CMK (cell line): ENCODE measurements around the gene RAB11A.
"Not testable (repeated sequence)": the region's sequence is repeated elsewhere in the genome, so short reads cannot be mapped to it uniquely, and the experiment has no call there.

ENCODE experiments used
- DNase-seq: peaks from one replicate; pipeline ENCODE4 v3.0.0-alpha.2; 2010; ENCODE audit warnings: low read depth

The RAB11A gene

GRCh38 chr15:65845826-65846519 is 23.3 kb upstream of the RAB11A start:
- no peak for DNase-seq

GRCh38 chr15:65847989-65848388 is 21.3 kb upstream of the RAB11A start:
- no peak for DNase-seq

GRCh38 chr15:65851981-65852380 is 17.3 kb upstream of the RAB11A start:
- DNase-seq, result no peak

DNA sequence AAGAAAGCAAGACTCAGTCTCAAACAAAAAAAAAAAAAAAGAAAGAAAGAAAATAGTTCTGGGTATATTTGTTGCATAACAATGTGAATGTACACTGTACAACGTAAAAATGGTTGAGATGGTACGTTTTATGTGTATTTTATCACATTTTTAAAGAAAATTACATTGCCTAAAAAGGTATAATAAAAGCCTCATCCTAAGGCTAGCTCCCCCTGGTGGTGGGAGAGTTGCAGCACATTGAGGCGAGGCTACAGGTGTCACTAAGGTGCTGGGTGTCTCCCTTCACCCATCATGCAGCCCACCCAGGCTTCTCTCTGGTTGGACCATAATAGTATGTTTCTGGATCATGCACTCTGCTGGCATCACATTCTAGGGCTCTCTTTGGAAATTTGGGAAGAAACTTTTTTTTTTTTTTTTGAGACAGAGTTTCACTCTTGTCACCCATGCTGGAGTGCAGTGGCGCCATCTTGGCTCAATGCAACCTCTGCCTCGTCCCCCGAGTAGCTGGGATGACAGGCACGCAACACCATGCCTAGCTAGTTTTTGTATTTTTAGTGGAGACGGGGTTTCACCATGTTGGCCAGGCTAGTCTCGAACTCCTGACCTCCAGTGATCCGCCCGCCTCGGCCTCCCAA is 12.4 kb upstream of the RAB11A start:
- no peak for DNase-seq

GRCh38 chr15:65857718-65858402 is 11.4 kb upstream of the RAB11A start:
- no peak for DNase-seq

DNA sequence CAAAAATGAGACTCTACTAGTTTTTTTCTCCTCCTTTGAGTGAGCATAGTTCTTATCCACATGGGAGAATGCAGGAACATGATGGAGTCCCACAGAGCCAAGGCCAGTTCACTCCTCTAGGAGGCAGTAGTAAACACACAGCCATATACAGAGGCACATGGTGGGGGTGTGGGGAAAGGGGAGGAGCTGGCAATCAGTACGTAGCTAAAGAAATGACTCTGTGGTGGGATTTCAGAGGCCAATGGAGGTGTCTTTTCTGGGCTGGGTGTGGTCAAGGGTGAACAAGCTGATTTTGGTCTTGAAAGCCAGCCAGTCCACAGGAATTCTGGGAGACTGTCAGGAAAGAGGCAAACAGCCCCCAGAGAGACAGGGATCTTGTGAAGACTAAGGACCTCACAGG is 6.6 kb upstream of the RAB11A start:
- DNase-seq, result peak; percentile 73

DNA sequence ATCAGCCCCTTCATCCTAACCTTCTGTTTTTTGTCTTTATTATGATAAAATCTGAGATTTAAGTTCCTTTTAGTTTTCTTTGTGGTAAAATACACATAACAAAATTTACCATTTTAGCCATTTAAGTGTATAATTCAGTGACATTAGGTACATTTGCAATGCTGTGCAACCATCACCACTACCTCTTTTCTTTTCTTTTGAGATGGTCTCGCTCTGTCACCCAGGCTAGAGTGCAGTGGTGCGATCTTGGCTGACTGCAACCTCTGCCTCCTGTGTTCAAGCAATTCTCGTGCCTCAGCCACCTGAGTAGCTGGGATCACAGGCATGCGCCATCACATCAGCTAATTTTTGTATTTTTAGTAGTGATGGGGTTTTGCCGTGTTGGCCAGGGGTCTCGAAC is 6.2 kb upstream of the RAB11A start:
- no peak for DNase-seq

DNA sequence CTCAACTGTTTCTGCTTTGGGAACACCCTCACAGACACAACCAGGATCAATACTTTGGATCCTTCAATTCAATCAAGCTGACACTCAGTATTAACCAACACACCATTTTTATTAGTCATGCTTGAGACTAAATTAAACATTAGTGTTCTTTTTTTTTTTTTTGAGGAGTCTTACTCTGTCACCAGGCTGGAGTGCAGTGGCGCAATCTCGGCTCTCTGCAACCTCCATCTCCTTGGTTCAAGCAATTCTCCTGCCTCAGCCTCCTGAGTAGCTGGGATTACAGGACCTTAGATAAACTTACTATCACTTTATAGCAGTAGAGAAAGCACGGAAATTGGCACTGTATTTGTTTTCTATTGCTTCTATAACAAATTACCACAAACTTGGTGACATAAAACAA is 2.0 kb upstream of the RAB11A start:
- no peak for DNase-seq

- not testable (repeated sequence) for DNase-seq
Observed at GRCh38 chr15:65867933-65868332, 1.4 kb upstream of the RAB11A start.

- no peak for DNase-seq
Observed at GRCh38 chr15:65868546-65869125, 655 bp upstream of the RAB11A start.

GRCh38 chr15:65869954-65870871 is 922 bp downstream of the RAB11A start:
- DNase-seq, result peak; percentile 83

DNA sequence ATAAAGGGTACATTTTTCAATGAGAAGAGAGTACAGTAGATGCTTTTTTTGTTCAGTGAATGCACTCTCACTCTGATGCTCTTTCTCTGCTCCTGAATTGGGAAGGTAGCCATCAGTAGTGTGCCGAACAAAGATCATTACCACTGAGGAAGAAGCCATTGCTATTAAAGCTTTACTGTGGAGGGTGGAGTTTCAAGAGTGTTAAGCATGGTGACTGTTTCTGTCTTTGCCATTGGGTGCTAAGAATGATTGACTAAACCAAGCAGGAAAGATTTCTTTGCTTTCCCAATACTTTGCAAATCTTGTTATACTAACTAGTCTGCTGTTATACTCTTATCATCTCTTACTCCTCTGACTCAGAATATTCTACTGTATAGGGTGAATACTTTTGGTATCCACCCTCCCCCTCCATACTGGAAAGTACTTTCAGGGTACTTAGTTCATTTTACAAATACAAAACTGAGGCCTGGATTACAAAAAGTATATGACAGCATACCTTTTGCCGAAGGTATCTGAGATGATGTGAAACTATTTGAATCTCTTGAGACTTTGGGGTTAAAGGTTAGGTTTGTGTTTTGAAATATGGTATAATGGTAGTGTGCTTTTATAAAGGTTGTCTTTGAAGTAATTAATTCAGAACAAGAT is 1.7 kb downstream of the RAB11A start:
- DNase-seq, result no peak

DNA sequence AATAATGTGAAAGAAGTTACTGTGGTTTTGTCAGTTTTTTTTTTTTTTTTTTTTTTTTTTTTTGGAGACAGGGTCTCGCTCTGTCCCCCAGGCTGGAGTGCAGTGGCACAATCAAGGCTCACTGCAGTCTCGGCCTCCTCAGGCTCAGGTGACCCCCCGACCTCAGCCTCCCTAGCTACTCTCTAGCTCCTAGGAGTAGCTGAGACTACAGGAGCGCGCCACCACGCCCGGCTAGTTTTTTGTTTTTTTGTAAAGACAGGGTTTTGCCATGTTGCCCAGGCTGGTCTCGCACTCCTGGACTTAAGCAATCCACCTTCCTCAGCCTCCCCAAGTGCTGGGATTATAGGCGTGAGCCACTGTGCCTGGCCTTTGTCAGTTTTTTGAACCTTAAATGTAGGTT is 2.6 kb downstream of the RAB11A start:
- not testable (repeated sequence) for DNase-seq

DNA sequence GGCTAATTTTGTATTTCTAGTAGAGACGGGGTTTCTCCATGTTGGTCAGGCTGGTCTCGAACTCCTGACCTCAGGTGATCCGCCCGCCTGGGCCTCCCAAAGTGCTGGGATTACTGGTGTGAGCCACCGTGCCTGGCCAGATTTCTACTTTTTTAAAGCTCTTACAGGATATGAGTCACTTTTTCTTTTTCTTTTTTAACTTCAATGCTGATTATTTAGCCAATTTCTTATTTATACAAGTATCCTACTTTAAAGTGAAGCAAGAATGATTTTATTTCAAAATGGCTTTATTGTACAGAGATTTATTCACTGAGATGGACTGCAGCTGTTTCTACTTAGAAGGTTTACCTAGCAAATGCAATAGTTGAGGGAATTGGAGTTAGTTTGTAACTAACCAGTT is 3.3 kb downstream of the RAB11A start:
- not testable (repeated sequence) for DNase-seq

DNA sequence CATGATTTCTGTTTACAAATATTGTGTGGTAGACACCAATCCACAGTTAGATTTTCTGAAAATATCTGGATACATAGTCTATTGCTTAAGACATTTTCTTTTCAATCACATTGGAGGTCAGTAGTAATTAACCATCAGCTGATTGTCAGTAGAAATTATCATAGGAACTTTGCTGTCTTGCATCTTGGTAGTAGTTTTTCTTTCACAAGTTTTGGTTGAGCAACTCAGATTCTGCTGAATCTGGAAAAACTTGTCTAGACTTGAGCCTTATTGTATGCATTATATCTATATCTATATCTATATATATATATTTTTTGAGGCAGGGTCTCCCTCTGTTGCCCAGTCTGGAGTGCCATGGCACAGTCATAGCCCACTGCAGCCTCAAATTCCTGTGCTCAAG is 4.0 kb downstream of the RAB11A start:
- no peak for DNase-seq

DNA sequence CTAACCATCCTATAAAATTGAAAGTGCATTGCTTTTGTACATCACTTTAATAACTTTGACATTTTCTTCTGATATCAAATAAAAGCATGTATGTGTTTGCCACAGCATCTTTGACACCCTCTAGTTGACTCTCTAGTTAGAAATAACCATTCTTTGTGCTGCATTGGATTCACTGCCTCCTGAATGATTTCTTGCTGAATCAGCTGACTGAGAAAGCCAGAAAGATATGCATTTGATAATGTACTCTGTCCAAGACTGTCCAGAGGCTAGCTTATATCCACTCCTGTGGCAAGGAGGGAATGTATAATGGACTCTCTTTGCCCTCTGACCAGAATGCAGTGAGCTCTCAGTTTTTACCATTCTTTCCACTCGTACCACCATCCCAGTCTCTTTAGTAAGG is 6.2 kb downstream of the RAB11A start:
- no peak for DNase-seq

GRCh38 chr15:65877749-65878148 is 8.5 kb downstream of the RAB11A start:
- DNase-seq, result no peak

- DNase-seq, result no peak
Observed at GRCh38 chr15:65881766-65882434, 12.6 kb downstream of the RAB11A start.

DNA sequence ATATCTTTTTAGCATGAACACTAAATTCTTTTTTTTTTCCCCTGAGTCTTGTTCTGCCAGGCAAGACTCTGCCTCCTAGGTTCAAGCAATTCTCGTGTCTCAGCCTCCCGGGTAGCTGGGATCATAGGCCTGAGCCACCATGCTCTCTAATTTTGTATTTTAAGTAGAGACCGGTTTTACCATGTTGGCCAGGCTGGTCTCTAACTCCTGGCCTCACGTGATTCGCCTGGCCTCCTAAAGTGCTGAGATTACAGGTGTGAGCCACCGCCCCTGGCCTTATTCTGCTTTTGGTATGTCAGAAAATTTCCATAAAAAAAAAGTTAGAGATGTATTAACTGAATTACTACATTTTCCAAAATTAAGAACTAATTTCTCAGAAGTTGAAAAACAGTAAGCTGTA is 14.3 kb downstream of the RAB11A start:
- DNase-seq, result no peak

DNA sequence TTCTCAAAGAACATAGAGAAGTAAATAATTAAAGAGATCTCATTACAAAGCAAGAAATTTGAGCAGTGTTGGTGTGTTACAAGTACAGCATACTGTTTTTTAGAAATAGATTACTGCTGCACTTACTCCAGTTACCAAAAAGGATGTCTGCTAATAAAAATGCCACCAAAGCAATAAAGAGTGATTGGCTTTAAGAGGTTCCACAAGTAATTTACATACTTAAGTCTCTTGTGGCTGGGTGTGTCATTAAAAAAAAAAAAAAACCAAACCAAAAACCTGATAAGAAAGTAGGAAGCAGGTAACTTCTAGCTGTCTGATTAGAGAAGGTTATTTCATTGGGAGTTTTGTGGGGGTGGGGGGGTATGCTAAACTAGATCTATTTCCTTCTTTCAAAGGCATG is 15.2 kb downstream of the RAB11A start:
- DNase-seq, result no peak

DNA sequence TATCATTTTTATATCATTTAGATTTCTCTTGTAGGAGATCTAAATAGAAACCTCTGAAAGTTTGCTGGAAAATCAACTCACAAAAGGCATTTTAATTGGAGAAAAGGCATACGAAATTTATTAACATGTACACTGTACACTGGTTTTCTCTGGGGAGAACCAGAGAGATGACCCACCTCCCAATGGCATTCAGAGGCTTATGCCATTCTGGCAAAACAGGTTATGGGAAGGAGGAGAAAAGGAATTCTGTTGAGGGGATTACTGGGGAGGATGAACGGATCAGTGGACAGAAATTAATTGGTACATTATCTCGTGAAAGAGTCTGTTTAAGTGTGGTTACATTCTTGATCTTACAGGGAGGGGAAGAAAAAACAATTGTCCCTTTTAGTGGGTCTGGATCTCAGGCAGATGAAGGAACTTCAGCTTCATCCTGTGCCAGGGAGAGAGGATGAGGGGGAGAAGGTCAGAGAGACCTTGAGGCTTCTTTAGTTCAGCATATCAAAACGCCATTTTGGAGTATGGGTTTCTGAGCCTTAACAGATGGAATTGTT is 16.5 kb downstream of the RAB11A start:
- no peak for DNase-seq
